Measurements from ENCODE around the gene FXYD5.

Gene FXYD5

GRCh38 chr19:35116072-35116801 is 38.3 kb upstream of the FXYD5 start:
- Mint-ChIP-seq H3K27ac (no peak overlapping the region), H3K27me3 (ENCODE audit: low read depth) (peaks cover 2% of the 10 kb centered on the region), H3K4me3 (no peak overlapping the region), H3K9me3 (no peaks in the 10 kb centered on the region), H3K4me1 (ENCODE audit: low read depth) (peaks cover 4% of the 10 kb centered on the region), H3K36me3 (ENCODE audit: low read depth) (no peaks in the 10 kb centered on the region)
- DNase-seq (ENCODE audit: low spot score) = no peak

- no peak overlapping the region for H3K27ac Mint-ChIP-seq
- no peak overlapping the region for H3K4me3 Mint-ChIP-seq
Observed at GRCh38 chr19:35117116-35117515, 37.4 kb upstream of the FXYD5 start.

GRCh38 chr19:35117799-35118198 is 36.7 kb upstream of the FXYD5 start:
- no peaks in the 10 kb centered on the region for H3K9me3 Mint-ChIP-seq
- H3K36me3 Mint-ChIP-seq (ENCODE audit: low read depth) = no peaks in the 10 kb centered on the region
- no peak overlapping the region for H3K4me3 Mint-ChIP-seq
- DNase-seq (ENCODE audit: low spot score) = no peak
- H3K27ac Mint-ChIP-seq = no peak overlapping the region
- peaks cover 4% of the 10 kb centered on the region for H3K4me1 Mint-ChIP-seq (ENCODE audit: low read depth)
- H3K27me3 Mint-ChIP-seq (ENCODE audit: low read depth) = peaks cover 2% of the 10 kb centered on the region

More at GRCh38 chr19:35117116-35117515, 37.4 kb upstream of the FXYD5 start:
- H3K27me3 Mint-ChIP-seq (ENCODE audit: low read depth) = peaks cover 2% of the 10 kb centered on the region
- H3K4me1 Mint-ChIP-seq (ENCODE audit: low read depth) = peaks cover 4% of the 10 kb centered on the region
- no peaks in the 10 kb centered on the region for H3K36me3 Mint-ChIP-seq (ENCODE audit: low read depth)
- no peak for DNase-seq (ENCODE audit: low spot score)
- no peaks in the 10 kb centered on the region for H3K9me3 Mint-ChIP-seq

GRCh38 chr19:35118268-35119020 is 36.1 kb upstream of the FXYD5 start:
- no peaks in the 10 kb centered on the region for H3K9me3 Mint-ChIP-seq
- DNase-seq (ENCODE audit: low spot score) = no peak
- peaks cover 2% of the 10 kb centered on the region for H3K27me3 Mint-ChIP-seq (ENCODE audit: low read depth)
- H3K36me3 Mint-ChIP-seq (ENCODE audit: low read depth) = no peaks in the 10 kb centered on the region
- H3K4me3 Mint-ChIP-seq = no peak overlapping the region
- H3K27ac Mint-ChIP-seq = no peak overlapping the region
- peaks cover 4% of the 10 kb centered on the region for H3K4me1 Mint-ChIP-seq (ENCODE audit: low read depth)

- no peak for DNase-seq (ENCODE audit: low spot score)
- no peak overlapping the region for H3K27ac Mint-ChIP-seq
Observed at GRCh38 chr19:35119091-35119490, 35.4 kb upstream of the FXYD5 start.

GRCh38 chr19:35119578-35120155 is 34.9 kb upstream of the FXYD5 start:
- peaks cover 9% of the 10 kb centered on the region for H3K4me1 Mint-ChIP-seq (ENCODE audit: low read depth)
- no peaks in the 10 kb centered on the region for H3K36me3 Mint-ChIP-seq (ENCODE audit: low read depth)
- no peak overlapping the region for H3K27ac Mint-ChIP-seq
- DNase-seq (ENCODE audit: low spot score) = no peak
- H3K9me3 Mint-ChIP-seq = no peaks in the 10 kb centered on the region
- no peak overlapping the region for H3K4me3 Mint-ChIP-seq
- H3K27me3 Mint-ChIP-seq (ENCODE audit: low read depth) = no peaks in the 10 kb centered on the region

More at GRCh38 chr19:35119091-35119490, 35.4 kb upstream of the FXYD5 start:
- peaks cover 7% of the 10 kb centered on the region for H3K4me1 Mint-ChIP-seq (ENCODE audit: low read depth)
- no peaks in the 10 kb centered on the region for H3K9me3 Mint-ChIP-seq
- H3K4me3 Mint-ChIP-seq = no peak overlapping the region
- no peaks in the 10 kb centered on the region for H3K27me3 Mint-ChIP-seq (ENCODE audit: low read depth)
- no peaks in the 10 kb centered on the region for H3K36me3 Mint-ChIP-seq (ENCODE audit: low read depth)

GRCh38 chr19:35120492-35120891 is 34.0 kb upstream of the FXYD5 start:
- H3K4me3 Mint-ChIP-seq = no peak overlapping the region
- no peaks in the 10 kb centered on the region for H3K9me3 Mint-ChIP-seq
- peaks cover 10% of the 10 kb centered on the region for H3K4me1 Mint-ChIP-seq (ENCODE audit: low read depth)
- H3K27me3 Mint-ChIP-seq (ENCODE audit: low read depth) = no peaks in the 10 kb centered on the region
- no peak for DNase-seq (ENCODE audit: low spot score)
- no peak overlapping the region for H3K27ac Mint-ChIP-seq
- H3K36me3 Mint-ChIP-seq (ENCODE audit: low read depth) = no peaks in the 10 kb centered on the region

- no peak overlapping the region for H3K4me3 Mint-ChIP-seq
Observed at GRCh38 chr19:35120898-35121297, 33.6 kb upstream of the FXYD5 start.

GRCh38 chr19:35122687-35123551 is 31.6 kb upstream of the FXYD5 start:
- no peak for DNase-seq (ENCODE audit: low spot score)
- H3K27me3 Mint-ChIP-seq (ENCODE audit: low read depth) = no peaks in the 10 kb centered on the region
- no peak overlapping the region for H3K4me3 Mint-ChIP-seq
- no peak overlapping the region for H3K27ac Mint-ChIP-seq
- no peaks in the 10 kb centered on the region for H3K9me3 Mint-ChIP-seq
- no peaks in the 10 kb centered on the region for H3K36me3 Mint-ChIP-seq (ENCODE audit: low read depth)
- H3K4me1 Mint-ChIP-seq (ENCODE audit: low read depth) = peaks cover 10% of the 10 kb centered on the region

More at GRCh38 chr19:35120898-35121297, 33.6 kb upstream of the FXYD5 start:
- Mint-ChIP-seq H3K27ac (no peak overlapping the region), H3K27me3 (ENCODE audit: low read depth) (no peaks in the 10 kb centered on the region), H3K9me3 (no peaks in the 10 kb centered on the region), H3K4me1 (ENCODE audit: low read depth) (peaks cover 10% of the 10 kb centered on the region), H3K36me3 (ENCODE audit: low read depth) (no peaks in the 10 kb centered on the region)
- DNase-seq (ENCODE audit: low spot score) = no peak

- peak overlapping the region; percentile 77 for H3K4me3 Mint-ChIP-seq
- H3K4me1 Mint-ChIP-seq (ENCODE audit: low read depth) = peaks cover 10% of the 10 kb centered on the region
- DNase-seq (ENCODE audit: low spot score) = no peak
- H3K27ac Mint-ChIP-seq = no peak overlapping the region
- H3K27me3 Mint-ChIP-seq (ENCODE audit: low read depth) = no peaks in the 10 kb centered on the region
- H3K36me3 Mint-ChIP-seq (ENCODE audit: low read depth) = no peaks in the 10 kb centered on the region
- H3K9me3 Mint-ChIP-seq = no peaks in the 10 kb centered on the region
Observed at GRCh38 chr19:35123573-35123972, 31.0 kb upstream of the FXYD5 start.

GRCh38 chr19:35124098-35125060 is 30.2 kb upstream of the FXYD5 start:
- Mint-ChIP-seq H3K27ac (peak overlapping the region; percentile 72), H3K4me3 (peak overlapping the region; percentile 77), H3K4me1 (ENCODE audit: low read depth) (peaks cover 10% of the 10 kb centered on the region), H3K9me3 (no peaks in the 10 kb centered on the region), H3K36me3 (ENCODE audit: low read depth) (no peaks in the 10 kb centered on the region), H3K27me3 (ENCODE audit: low read depth) (no peaks in the 10 kb centered on the region)
- DNase-seq (ENCODE audit: low spot score) = peak; percentile 87

- Mint-ChIP-seq H3K36me3 (ENCODE audit: low read depth) (no peaks in the 10 kb centered on the region), H3K27ac (no peak overlapping the region), H3K4me3 (no peak overlapping the region)
Observed at GRCh38 chr19:35125270-35125717, 29.2 kb upstream of the FXYD5 start.

More at GRCh38 chr19:35125270-35125717, 29.2 kb upstream of the FXYD5 start:
- DNase-seq (ENCODE audit: low spot score) = no peak
- H3K27me3 Mint-ChIP-seq (ENCODE audit: low read depth) = no peaks in the 10 kb centered on the region
- peaks cover 10% of the 10 kb centered on the region for H3K4me1 Mint-ChIP-seq (ENCODE audit: low read depth)
- H3K9me3 Mint-ChIP-seq = no peaks in the 10 kb centered on the region

Data from T-helper 2 cell treated with Interferon-gamma antibody and Interleukin-4, amounts not matched to agents 5 μg/mL and 100 μg/mL, for 36 hours (primary cell).